GM12878 (cell line): ENCODE data around the gene VWA7. TPM values are rescaled to one million over a fixed set of nuclear protein-coding genes. Genes with fewer than 3 reads are reported as not detected.

Source experiments
- ATAC-seq: fragments of 200-7000 bp; cut with Tn5 transposase; 3 replicates; pipeline ENCODE4 v1.9.1; 2020; ENCODE audit warnings: mild to moderate bottlenecking, moderate library complexity
- BruUV-seq: library from RNA; stranded (reverse); fragments of 400-500 nt; replicated peaks from 2 replicates; lab custom pipeline; 2021; lab: Mats Ljungman, UMichigan
- CTCF ChIA-PET: fragments of 300-600 bp; sonication (Branson Sonifier 250); formaldehyde crosslinking; extraction: SDS; loops from one replicate; lab custom pipeline; 2021; ENCODE audit warnings: inconsistent platforms; lab: Yijun Ruan, JAX
- POLR2A ChIA-PET: fragments of 350-600 bp; formaldehyde crosslinking; extraction: SDS; loops from one replicate; lab custom pipeline; 2021; ENCODE audit warnings: inconsistent platforms; lab: Charles Lee
- RAD21 ChIA-PET: fragments of 300-600 bp; sonication (Branson Sonifier 250); formaldehyde crosslinking; loops from one replicate; lab custom pipeline; 2023; ENCODE audit warnings: antibody characterized with exemption; ENCODE audit not compliant: unreplicated experiment; lab: Charles Lee
- SMC1A ChIA-PET: fragments of 300-600 bp; sonication (Branson Sonifier 250); formaldehyde crosslinking; loops from one replicate; lab custom pipeline; 2023; ENCODE audit not compliant: unreplicated experiment, uncharacterized antibody; lab: Charles Lee
- DNase-seq: peaks from one replicate; pipeline ENCODE4 v3.0.0-alpha.2; 2011; ENCODE audit warnings: low read depth, low spot score
- FAIRE-seq: peaks from 3 replicates; lab custom pipeline; 2011; peaks lifted over from hg19 to GRCh38; lab: Jason Lieb, UNC
- H2AFZ ChIP-seq: 2 replicates; pipeline ENCODE4 v1.6.0; 2011; ENCODE audit warnings: low read depth, low read length, control low read depth; ENCODE audit not compliant: control insufficient read depth
- H3K27ac ChIP-seq: 2 replicates; pipeline ENCODE4 v1.5.1; 2011; ENCODE audit warnings: control low read depth; ENCODE audit not compliant: control insufficient read depth, insufficient read depth
- H3K27me3 ChIP-seq, 2 experiments: replicated peaks in 1 of 2; 2 replicates each; pipeline versions ENCODE4 v1.6.0 to v1.6.1; 2011; ENCODE audit warnings: low read length in 1 of 2; ENCODE audit not compliant: control insufficient read depth in 2 of 2, insufficient read depth in 2 of 2
- H3K36me3 ChIP-seq, 2 experiments: 2 replicates each; pipeline ENCODE4 v1.5.1; 2011; ENCODE audit warnings: low read length in 1 of 2; ENCODE audit not compliant: control insufficient read depth in 2 of 2, insufficient read depth in 2 of 2
- H3K4me1 ChIP-seq: 2 replicates; pipeline ENCODE4 v1.6.1; 2011; ENCODE audit warnings: mild to moderate bottlenecking, low read length, moderate library complexity, mixed read lengths; ENCODE audit not compliant: control insufficient read depth, insufficient read depth
- H3K4me2 ChIP-seq: 2 replicates; pipeline ENCODE4 v1.6.0; 2011; ENCODE audit warnings: control low read depth; ENCODE audit not compliant: control insufficient read depth, insufficient read depth
- H3K4me3 ChIP-seq: fragments of 200-600 bp; sonication (generic); 2 replicates; pipeline ENCODE4 v1.5.1; 2016
- H3K79me2 ChIP-seq: 2 replicates; pipeline ENCODE4 v1.6.0; 2011; ENCODE audit warnings: low read length; ENCODE audit not compliant: control insufficient read depth, insufficient read depth
- H3K9ac ChIP-seq: 2 replicates; pipeline ENCODE4 v1.8.0; 2011; ENCODE audit warnings: low read length, control low read depth, mixed read lengths; ENCODE audit not compliant: control insufficient read depth, insufficient read depth
- H3K9me3 ChIP-seq: replicated peaks from 3 replicates; pipeline ENCODE4 v1.5.1; 2011; ENCODE audit warnings: mild to moderate bottlenecking, low read length; ENCODE audit not compliant: control insufficient read depth, insufficient read depth
- H4K20me1 ChIP-seq: 2 replicates; pipeline ENCODE4 v1.6.0; 2011; ENCODE audit not compliant: control insufficient read depth, insufficient read depth
- BHLHE40 ChIP-seq, 2 experiments: fragments of 450-650 bp in 1 of 2; IDR thresholded peaks; 2 replicates each; pipeline ENCODE4 v1.6.1; 2011 to 2017; ENCODE audit warnings: low read depth in 2 of 2, borderline replicate concordance in 1 of 2, improper control_type of control experiment in 1 of 2, low read length in 1 of 2, mild to moderate bottlenecking in 1 of 2
- EED ChIP-seq: sonication (generic); IDR thresholded peaks from 2 replicates; pipeline ENCODE4 v1.6.1; 2016; ENCODE audit warnings: antibody characterized with exemption, low read depth
- ETV6 ChIP-seq, 2 experiments: fragments of 450-650 bp in 1 of 2; IDR thresholded peaks in 1 of 2; conservative IDR thresholded peaks in 1 of 2; 2 replicates each; pipeline ENCODE4 v1.6.1; 2014; ENCODE audit warnings: antibody characterized with exemption in 1 of 2, borderline replicate concordance in 1 of 2, low read depth in 1 of 2, mild to moderate bottlenecking in 1 of 2, moderate library complexity in 1 of 2
- FOXK2 ChIP-seq: fragments of 450-650 bp; IDR thresholded peaks from 2 replicates; pipeline ENCODE4 v1.6.1; 2017; ENCODE audit warnings: mild to moderate bottlenecking, moderate library complexity
- GABPA ChIP-seq: IDR thresholded peaks from 2 replicates; pipeline ENCODE4 v1.6.1; 2014; ENCODE audit warnings: antibody characterized with exemption, low read depth, mild to moderate bottlenecking, inconsistent platforms
- HDAC2 ChIP-seq: fragments of 200-600 bp; sonication (generic); IDR thresholded peaks from 2 replicates; pipeline ENCODE4 v1.6.1; 2017
- KLF5 ChIP-seq: fragments of 450-650 bp; IDR thresholded peaks from 2 replicates; pipeline ENCODE4 v1.6.1; 2014; ENCODE audit warnings: mild to moderate bottlenecking; ENCODE audit not compliant: partially characterized antibody
- MTA3 ChIP-seq: IDR thresholded peaks from 2 replicates; pipeline ENCODE4 v1.6.1; 2012; ENCODE audit warnings: low read length, inconsistent platforms, borderline replicate concordance
- MXI1 ChIP-seq: fragments of 150-350 bp; IDR thresholded peaks from 2 replicates; pipeline ENCODE4 v1.6.1; 2011; ENCODE audit warnings: low read depth, mild to moderate bottlenecking, inconsistent platforms, low read length, improper control_type of control experiment
- MYB ChIP-seq: fragments of 150-350 bp; IDR thresholded peaks from 2 replicates; pipeline ENCODE4 v1.6.1; 2014; ENCODE audit warnings: mild to moderate bottlenecking, low read depth, low read length, borderline replicate concordance
- NR2C1 ChIP-seq: fragments of 450-650 bp; IDR thresholded peaks from 2 replicates; pipeline ENCODE4 v1.6.1; 2017; ENCODE audit warnings: antibody characterized with exemption, mild to moderate bottlenecking, moderate library complexity
- PAX5 ChIP-seq: IDR thresholded peaks from 2 replicates; pipeline ENCODE4 v1.6.1; 2011; ENCODE audit warnings: low read depth, low read length, borderline replicate concordance
- RUNX3 ChIP-seq: IDR thresholded peaks from 2 replicates; pipeline ENCODE4 v1.6.1; 2012; ENCODE audit warnings: low read length, inconsistent platforms
- YBX1 ChIP-seq: fragments of 450-650 bp; IDR thresholded peaks from 2 replicates; pipeline ENCODE4 v1.6.1; 2016; ENCODE audit warnings: antibody characterized with exemption
- ZSCAN29 ChIP-seq: fragments of 450-650 bp; IDR thresholded peaks from 2 replicates; pipeline ENCODE4 v1.6.1; 2017; ENCODE audit warnings: mild to moderate bottlenecking, moderate library complexity
- WGBS: methylation state at CpG from one replicate; pipeline ENCODE4 v1.1.6; 2016; ENCODE audit warnings: low lambda C conversion rate; ENCODE audit not compliant: insufficient replicate concordance, insufficient coverage; ENCODE audit errors: missing lambda C conversion rate; 5-methylcytosine and 5-hydroxymethylcytosine counted together
- in situ Hi-C: fragments of 300-500 bp; cut with MboI; formaldehyde crosslinking; loops from 9 replicates; pipeline ENCODE4 v1.14.3; 2018; ENCODE audit warnings: mixed read lengths
- intact Hi-C: fragments of 100-400 bp; cut with micrococcal nuclease; formaldehyde crosslinking; loops from one replicate; pipeline ENCODE4 v1.14.2; 2022; ENCODE audit not compliant: unreplicated experiment
- polyA plus RNA-seq, 11 experiments: library from polyadenylated mRNA; depleted of rRNA in 4 of 11; unstranded in 6 of 11; stranded (reverse) in 5 of 11; fragments of >200 nt; fragmentation: Nextera tagmentation in 4 of 11; fragmentation: Illumina TruSeq in 1 of 11; extraction: Ambion mirVana in 4 of 11; extraction: Trizol in 1 of 11; gene quantifications; 1 replicate in 1 of 11; 2 replicates in 10 of 11; pipeline versions ENCODE4 v1.2.1 to v1.2.3, GENCODE V29; 2011 to 2016; ENCODE audit warnings: inconsistent platforms in 2 of 11, missing spikeins in 2 of 11, low read depth in 1 of 11
- total RNA-seq, 4 experiments: library from RNA; depleted of rRNA in 3 of 4; stranded (reverse); fragments of >200 nt in 3 of 4; fragmentation: Illumina TruSeq in 1 of 4; extraction: Trizol in 1 of 4; gene quantifications; 2 replicates each; pipeline versions ENCODE4 v1.2.1 to v1.2.3, GENCODE V29; 2013 to 2021
- TF ChIP-seq, protein P1 (sequence below): fragments of 450-650 bp; IDR thresholded peaks from 2 replicates; pipeline ENCODE4 v1.6.1; 2017; ENCODE audit warnings: mild to moderate bottlenecking, low read depth, inconsistent platforms; ENCODE audit not compliant: poor library complexity, severe bottlenecking
- TF ChIP-seq, protein P2 (sequence below): fragments of 450-650 bp; IDR thresholded peaks from 2 replicates; pipeline ENCODE4 v1.6.1; 2016; ENCODE audit warnings: mild to moderate bottlenecking
- TF ChIP-seq, protein P3 (sequence below): fragments of 450-650 bp; IDR thresholded peaks from 2 replicates; pipeline ENCODE4 v1.6.1; 2017; ENCODE audit warnings: antibody characterized with exemption, mild to moderate bottlenecking, moderate library complexity

Gene VWA7
- total and polyA plus RNA-seq, 10 of the 15 experiments (the other 5 are each of a cell fraction or from before 2014, with no cell fraction given): 0.11 to 3.1 (median 1.2) TPM; not detected in 1

DNA sequence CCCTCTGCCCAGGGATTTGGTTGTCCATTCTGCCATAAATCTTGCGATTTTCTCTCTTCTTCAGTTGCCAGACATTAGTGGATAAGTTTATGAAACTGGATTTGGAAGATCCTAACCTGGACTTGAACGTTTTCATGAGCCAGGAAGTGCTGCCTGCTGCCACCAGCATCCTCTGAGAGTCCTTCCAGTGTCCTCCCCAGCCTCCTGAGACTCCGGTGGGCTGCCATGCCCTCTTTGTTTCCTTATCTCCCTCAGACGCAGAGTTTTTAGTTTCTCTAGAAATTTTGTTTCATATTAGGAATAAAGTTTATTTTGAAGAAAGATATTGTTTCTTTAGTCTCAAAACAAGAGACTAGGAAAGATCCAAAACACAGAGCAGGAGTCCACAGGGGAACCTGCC, 14.8 kb downstream of the VWA7 start, which contains the start of gene SAPCD1 (continued):
- TF ChIP-seq, protein P1, sequence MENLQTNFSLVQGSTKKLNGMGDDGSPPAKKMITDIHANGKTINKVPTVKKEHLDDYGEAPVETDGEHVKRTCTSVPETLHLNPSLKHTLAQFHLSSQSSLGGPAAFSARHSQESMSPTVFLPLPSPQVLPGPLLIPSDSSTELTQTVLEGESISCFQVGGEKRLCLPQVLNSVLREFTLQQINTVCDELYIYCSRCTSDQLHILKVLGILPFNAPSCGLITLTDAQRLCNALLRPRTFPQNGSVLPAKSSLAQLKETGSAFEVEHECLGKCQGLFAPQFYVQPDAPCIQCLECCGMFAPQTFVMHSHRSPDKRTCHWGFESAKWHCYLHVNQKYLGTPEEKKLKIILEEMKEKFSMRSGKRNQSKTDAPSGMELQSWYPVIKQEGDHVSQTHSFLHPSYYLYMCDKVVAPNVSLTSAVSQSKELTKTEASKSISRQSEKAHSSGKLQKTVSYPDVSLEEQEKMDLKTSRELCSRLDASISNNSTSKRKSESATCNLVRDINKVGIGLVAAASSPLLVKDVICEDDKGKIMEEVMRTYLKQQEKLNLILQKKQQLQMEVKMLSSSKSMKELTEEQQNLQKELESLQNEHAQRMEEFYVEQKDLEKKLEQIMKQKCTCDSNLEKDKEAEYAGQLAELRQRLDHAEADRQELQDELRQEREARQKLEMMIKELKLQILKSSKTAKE: no peak

DNA sequence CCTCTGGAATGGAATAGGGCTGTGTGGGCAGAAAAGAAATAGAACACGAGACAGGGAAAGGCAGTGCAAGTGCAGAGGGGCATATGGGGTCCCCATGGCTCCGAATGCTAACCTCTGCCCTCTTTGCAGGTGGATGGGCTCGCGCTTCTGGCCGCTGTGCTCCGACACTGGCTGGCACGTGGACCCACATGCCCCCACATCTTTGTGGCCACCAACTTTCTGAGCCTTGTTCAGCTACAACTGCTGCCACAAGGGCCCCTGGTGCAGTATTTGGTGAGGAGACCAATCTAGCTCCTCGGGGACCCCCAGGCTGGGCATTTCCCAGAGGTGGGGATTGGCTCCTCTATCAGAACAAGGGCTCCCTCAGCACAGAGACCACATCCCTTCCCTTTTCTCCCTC, 15.8 kb downstream of the VWA7 start:
- Histone ChIP-seq H3K27ac (no peak overlapping the region), H2AFZ (no peak overlapping the region), H3K79me2 (no peaks in the 10 kb centered on the region), H3K4me1 (no peaks in the 10 kb centered on the region), H3K27me3 (no peaks in the 10 kb centered on the region), H3K36me3 (no peaks in the 10 kb centered on the region; a peak in 2 of 4 replicates), H3K9ac (no peak overlapping the region), H4K20me1 (no peaks in the 10 kb centered on the region), H3K4me2 (no peak overlapping the region), H3K9me3 (no peaks in the 10 kb centered on the region), H3K4me3 (no peak overlapping the region)
- no TSS peak for BruUV-seq
- FAIRE-seq: no peak
- 90% methylated on average over 8 of the region's 8 CpGs for WGBS
- intact Hi-C loops (no loop called here), in situ Hi-C loops (no loop called here)
- SMC1A ChIA-PET: interaction anchor here (1.1 kb wide), 1 partner anchor 32 kb away, joined by 3 read pairs; the partner anchor contains the start of gene DDAH2
- CTCF ChIA-PET: no interaction called here
- RAD21 ChIA-PET: interaction anchor here (0.6 kb wide), 1 partner anchor 8 kb away, joined by 3 read pairs; no protein-coding TSS in a partner anchor
- DNase-seq: no peak
- no peak for ATAC-seq
- POLR2A ChIA-PET: interaction anchor here (0.5 kb wide), 1 partner anchor 78 kb away, joined by 9 read pairs; no protein-coding TSS in a partner anchor
- TF ChIP-seq, protein P2, sequence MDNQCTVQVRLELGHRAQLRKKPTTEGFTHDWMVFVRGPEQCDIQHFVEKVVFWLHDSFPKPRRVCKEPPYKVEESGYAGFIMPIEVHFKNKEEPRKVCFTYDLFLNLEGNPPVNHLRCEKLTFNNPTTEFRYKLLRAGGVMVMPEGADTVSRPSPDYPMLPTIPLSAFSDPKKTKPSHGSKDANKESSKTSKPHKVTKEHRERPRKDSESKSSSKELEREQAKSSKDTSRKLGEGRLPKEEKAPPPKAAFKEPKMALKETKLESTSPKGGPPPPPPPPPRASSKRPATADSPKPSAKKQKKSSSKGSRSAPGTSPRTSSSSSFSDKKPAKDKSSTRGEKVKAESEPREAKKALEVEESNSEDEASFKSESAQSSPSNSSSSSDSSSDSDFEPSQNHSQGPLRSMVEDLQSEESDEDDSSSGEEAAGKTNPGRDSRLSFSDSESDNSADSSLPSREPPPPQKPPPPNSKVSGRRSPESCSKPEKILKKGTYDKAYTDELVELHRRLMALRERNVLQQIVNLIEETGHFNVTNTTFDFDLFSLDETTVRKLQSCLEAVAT: no peak
- no peak for TF ChIP-seq GABPA
- TF ChIP-seq PAX5: no peak
- TF ChIP-seq ZSCAN29: no peak
- TF ChIP-seq ETV6 (conservative IDR thresholded peaks at IDR 0.05 in 1 of 2, IDR thresholded peaks at IDR 0.05 in 1 of 2; ENCODE audit: borderline replicate concordance in 1 of 2, low read depth in 1 of 2): no peak
- TF ChIP-seq, protein P3, sequence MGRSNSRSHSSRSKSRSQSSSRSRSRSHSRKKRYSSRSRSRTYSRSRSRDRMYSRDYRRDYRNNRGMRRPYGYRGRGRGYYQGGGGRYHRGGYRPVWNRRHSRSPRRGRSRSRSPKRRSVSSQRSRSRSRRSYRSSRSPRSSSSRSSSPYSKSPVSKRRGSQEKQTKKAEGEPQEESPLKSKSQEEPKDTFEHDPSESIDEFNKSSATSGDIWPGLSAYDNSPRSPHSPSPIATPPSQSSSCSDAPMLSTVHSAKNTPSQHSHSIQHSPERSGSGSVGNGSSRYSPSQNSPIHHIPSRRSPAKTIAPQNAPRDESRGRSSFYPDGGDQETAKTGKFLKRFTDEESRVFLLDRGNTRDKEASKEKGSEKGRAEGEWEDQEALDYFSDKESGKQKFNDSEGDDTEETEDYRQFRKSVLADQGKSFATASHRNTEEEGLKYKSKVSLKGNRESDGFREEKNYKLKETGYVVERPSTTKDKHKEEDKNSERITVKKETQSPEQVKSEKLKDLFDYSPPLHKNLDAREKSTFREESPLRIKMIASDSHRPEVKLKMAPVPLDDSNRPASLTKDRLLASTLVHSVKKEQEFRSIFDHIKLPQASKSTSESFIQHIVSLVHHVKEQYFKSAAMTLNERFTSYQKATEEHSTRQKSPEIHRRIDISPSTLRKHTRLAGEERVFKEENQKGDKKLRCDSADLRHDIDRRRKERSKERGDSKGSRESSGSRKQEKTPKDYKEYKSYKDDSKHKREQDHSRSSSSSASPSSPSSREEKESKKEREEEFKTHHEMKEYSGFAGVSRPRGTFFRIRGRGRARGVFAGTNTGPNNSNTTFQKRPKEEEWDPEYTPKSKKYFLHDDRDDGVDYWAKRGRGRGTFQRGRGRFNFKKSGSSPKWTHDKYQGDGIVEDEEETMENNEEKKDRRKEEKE: no peak
- no peak for TF ChIP-seq BHLHE40 (IDR thresholded peaks at IDR 0.05; ENCODE audit: borderline replicate concordance in 1 of 2, low read depth in 2 of 2, low read length in 1 of 2)
- no peak for TF ChIP-seq HDAC2
- TF ChIP-seq YBX1: no peak
- TF ChIP-seq NR2C1: no peak
- no peak for TF ChIP-seq MXI1
- no peak for TF ChIP-seq RUNX3
- TF ChIP-seq FOXK2: no peak
- no peak for TF ChIP-seq KLF5
- TF ChIP-seq EED: no peak
- no peak for TF ChIP-seq MTA3
- TF ChIP-seq MYB: no peak
